ENCODE measurements around the gene GRID1. TPM values are rescaled to one million over a fixed set of nuclear protein-coding genes. Genes with fewer than 3 reads are reported as not detected.
A peak's percentile ranks its signal among the peaks of the same experiment; 100 is the strongest.

GRID1 gene
- total RNA-seq, 1 donor from 2014 or later, result 7.1 TPM

DNA sequence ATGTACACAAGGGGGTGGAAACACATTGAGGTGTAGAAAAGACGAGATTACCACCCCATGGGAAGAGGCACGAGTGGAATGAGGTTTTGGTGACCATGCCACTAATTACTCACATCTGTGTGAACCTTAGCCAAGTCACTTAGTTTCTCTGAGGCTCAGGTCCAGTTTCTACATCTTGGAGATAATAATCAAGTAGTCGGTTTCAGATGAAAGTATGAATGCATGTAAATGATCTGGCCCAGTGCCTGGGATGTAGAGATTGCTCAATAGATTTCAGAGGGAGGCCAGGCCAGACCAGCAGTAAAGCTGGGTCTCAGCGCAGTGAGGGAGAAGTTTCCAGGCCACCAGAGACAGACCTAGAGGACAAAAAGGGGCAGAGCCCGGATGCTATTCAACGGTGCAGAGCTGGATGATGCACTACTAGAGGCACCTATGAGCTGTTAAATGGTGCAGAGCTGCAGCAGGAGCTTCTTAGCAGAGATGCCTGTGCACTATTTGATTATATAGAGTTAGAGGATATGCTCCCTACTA, 725.1 kb downstream of the GRID1 start:
- intact Hi-C loops (cut with DNase I), result no loop called here
- H3K36me3 ChIP-seq, result no peaks in the 10 kb centered on the region
- no peaks in the 10 kb centered on the region for H3K9me3 ChIP-seq
- no peaks in the 10 kb centered on the region for H3K27me3 ChIP-seq
- peaks cover 29% of the 10 kb centered on the region for H3K4me1 ChIP-seq
- TF ChIP-seq POLR2A (IDR thresholded peaks at IDR 0.05) (no peak), POLR2AphosphoS5 (IDR thresholded peaks at IDR 0.05; ENCODE audit: insufficient read depth in 1 of 2, low read depth in 1 of 2) (no peak), CTCF (IDR thresholded peaks at IDR 0.05) (no peak)
- no peak overlapping the region for H3K4me3 ChIP-seq
- DNase-seq (ENCODE audit: extremely low spot score in 2 of 2), result no peak
- no peak overlapping the region for H3K27ac ChIP-seq

GRCh38 chr10:85638797-85639196, 727.8 kb downstream of the GRID1 start:
- no peaks in the 10 kb centered on the region for H3K27me3 ChIP-seq
- H3K9me3 ChIP-seq, result no peaks in the 10 kb centered on the region
- no peak overlapping the region for H3K4me3 ChIP-seq
- intact Hi-C loops (cut with DNase I), result no loop called here
- no peaks in the 10 kb centered on the region for H3K36me3 ChIP-seq
- H3K4me1 ChIP-seq, result peaks cover 26% of the 10 kb centered on the region
- no peak for DNase-seq (ENCODE audit: extremely low spot score in 2 of 2)
- no peak overlapping the region for H3K27ac ChIP-seq
- TF ChIP-seq POLR2A (IDR thresholded peaks at IDR 0.05), result no peak
- no peak for TF ChIP-seq CTCF (IDR thresholded peaks at IDR 0.05)
- TF ChIP-seq POLR2AphosphoS5 (IDR thresholded peaks at IDR 0.05; ENCODE audit: insufficient read depth in 1 of 2, low read depth in 1 of 2), result no peak

- intact Hi-C loops (cut with DNase I), result no loop called here
- H3K4me1 ChIP-seq, result no peaks in the 10 kb centered on the region
Measured at GRCh38 chr10:85635650-85636049, 730.9 kb downstream of the GRID1 start.

DNA sequence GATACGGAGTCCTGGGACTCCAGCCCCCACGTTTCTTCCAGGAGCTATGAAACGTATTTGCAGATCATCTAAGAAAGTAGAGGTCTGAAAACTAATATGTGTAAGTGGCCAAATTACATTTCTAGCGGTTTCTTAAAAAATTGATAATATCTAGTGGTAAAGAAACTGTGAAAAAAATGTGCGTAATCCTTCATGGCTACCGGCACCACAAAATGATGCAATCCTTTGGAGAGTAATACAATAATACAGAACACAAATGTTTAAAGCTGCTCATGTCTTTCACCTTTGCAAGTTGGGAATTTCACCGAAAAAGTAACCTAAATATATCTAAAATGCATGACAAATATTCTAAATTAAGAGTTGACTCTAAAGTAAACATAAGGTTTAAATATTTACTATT, 742.1 kb downstream of the GRID1 start:
- H3K4me3 ChIP-seq, result no peak overlapping the region

More at GRCh38 chr10:85635650-85636049, 730.9 kb downstream of the GRID1 start:
- Histone ChIP-seq H3K27ac (no peak overlapping the region), H3K9me3 (no peaks in the 10 kb centered on the region), H3K27me3 (no peaks in the 10 kb centered on the region), H3K36me3 (no peaks in the 10 kb centered on the region), H3K4me3 (no peak overlapping the region)
- TF ChIP-seq POLR2AphosphoS5 (IDR thresholded peaks at IDR 0.05; ENCODE audit: insufficient read depth in 1 of 2, low read depth in 1 of 2) (no peak), POLR2A (IDR thresholded peaks at IDR 0.05) (no peak), CTCF (IDR thresholded peaks at IDR 0.05) (no peak)
- DNase-seq (ENCODE audit: extremely low spot score in 2 of 2), result peak; percentile 58 to 88

More for the DNA sequence above, 742.1 kb downstream of the GRID1 start:
- no peaks in the 10 kb centered on the region for H3K9me3 ChIP-seq
- TF ChIP-seq POLR2A (IDR thresholded peaks at IDR 0.05) (no peak), POLR2AphosphoS5 (IDR thresholded peaks at IDR 0.05; ENCODE audit: insufficient read depth in 1 of 2, low read depth in 1 of 2) (no peak), CTCF (IDR thresholded peaks at IDR 0.05) (no peak)
- H3K4me1 ChIP-seq, result no peaks in the 10 kb centered on the region
- intact Hi-C loops (cut with DNase I), result no loop called here
- DNase-seq (ENCODE audit: extremely low spot score in 2 of 2), result no peak
- H3K27ac ChIP-seq, result no peak overlapping the region
- no peaks in the 10 kb centered on the region for H3K27me3 ChIP-seq
- no peaks in the 10 kb centered on the region for H3K36me3 ChIP-seq
